Measurements from ENCODE around the gene ZCCHC8. TPM values are rescaled to one million over a fixed set of nuclear protein-coding genes. Genes with fewer than 3 reads are reported as not detected.
A peak's percentile ranks its signal among the peaks of the same experiment; 100 is the strongest.

The ZCCHC8 gene
- total and polyA plus RNA-seq, 8 donors, result 8.6 to 23.7 (median 10.6) TPM

- Histone ChIP-seq H3K36me3 (peaks cover 4 to 58% (median 37%) of the 10 kb centered on the region in 3 donors), H3K9me3 (no peaks in the 10 kb centered on the region), H3K27me3 (no peaks in the 10 kb centered on the region), H3K4me3 (no peak overlapping the region), H3K4me1 (peaks cover 0 to 6% (median 1%) of the 10 kb centered on the region in 3 donors), H3K27ac (no peak overlapping the region)
- no peak for TF ChIP-seq CTCF (IDR thresholded peaks at IDR 0.05)
- intact Hi-C loops (cut with DNase I), result no loop called here
- DNase-seq (no peak), ATAC-seq (no peak), FAIRE-seq (no peak)
- 83 to 93% methylated on average over 6 of the region's 6 CpGs for WGBS, 2 donors
Observed at GRCh38 chr12:122503783-122504590, 3.3 kb upstream of the ZCCHC8 start.

GRCh38 chr12:122503147-122503751 is 2.5 kb upstream of the ZCCHC8 start:
- DNase-seq, result no peak
- Histone ChIP-seq H3K4me3 (no peak overlapping the region), H3K9me3 (no peaks in the 10 kb centered on the region), H3K27me3 (no peaks in the 10 kb centered on the region), H3K27ac (no peak overlapping the region), H3K4me1 (peaks cover 5 to 14% (median 6%) of the 10 kb centered on the region in 3 donors), H3K36me3 (peaks cover 4 to 51% (median 31%) of the 10 kb centered on the region in 3 donors)
- ATAC-seq, result no peak
- WGBS, 2 donors, result 86 to 87% methylated on average over 3 of the region's 3 CpGs
- no peak for FAIRE-seq
- no peak for TF ChIP-seq CTCF (IDR thresholded peaks at IDR 0.05)
- intact Hi-C loops (cut with DNase I), result no loop called here

GRCh38 chr12:122501489-122501989 is 807 bp upstream of the ZCCHC8 start:
- DNase-seq, result no peak
- 78 to 81% methylated on average over 9 of the region's 9 CpGs for WGBS, 2 donors
- Histone ChIP-seq H3K27me3 (no peaks in the 10 kb centered on the region), H3K36me3 (peaks cover 0 to 33% (median 14%) of the 10 kb centered on the region in 3 donors), H3K27ac (peak overlapping the region in 3 of 4 donors; percentile 94 to 97 (median 96)), H3K9me3 (no peaks in the 10 kb centered on the region), H3K4me3 (peak overlapping the region in 2 of 4 donors; percentile 74 to 88), H3K4me1 (peaks cover 6 to 20% (median 8%) of the 10 kb centered on the region in 3 donors)
- ATAC-seq, result no peak
- intact Hi-C loops (cut with DNase I), result no loop called here
- TF ChIP-seq CTCF (IDR thresholded peaks at IDR 0.05), result no peak
- FAIRE-seq, result no peak

GRCh38 chr12:122499991-122500684 is 594 bp downstream of the ZCCHC8 start:
- 0 to 1% methylated on average over 42 to 47 of the region's 47 CpGs for WGBS, 2 donors
- peaks cover 6 to 20% (median 8%) of the 10 kb centered on the region in 3 donors for H3K4me1 ChIP-seq

More at GRCh38 chr12:122499991-122500684, 594 bp downstream of the ZCCHC8 start:
- H3K27ac ChIP-seq, result peak overlapping the region; percentile 94 to 97 (median 96)
- no peaks in the 10 kb centered on the region for H3K27me3 ChIP-seq
- ATAC-seq (peak; percentile 59 to 74 (median 67)), DNase-seq (peak; percentile 42 to 77 (median 60)), FAIRE-seq (no peak)
- peak overlapping the region; percentile 58 to 88 (median 74) for H3K4me3 ChIP-seq
- H3K36me3 ChIP-seq, result peaks cover 0 to 19% (median 12%) of the 10 kb centered on the region in 3 donors
- H3K9me3 ChIP-seq, result no peaks in the 10 kb centered on the region
- intact Hi-C loops (cut with DNase I), result no loop called here
- no peak for TF ChIP-seq CTCF (IDR thresholded peaks at IDR 0.05)

All from pancreas (tissue), 10 donors.